SK-MEL-5 (cell line): ENCODE results near the gene ZCCHC10. TPM values are rescaled to one million over a fixed set of nuclear protein-coding genes. Genes with fewer than 3 reads are reported as not detected.
A peak's percentile ranks its signal among the peaks of the same experiment; 100 is the strongest.
"Not testable (repeated sequence)": the region's sequence is repeated elsewhere in the genome, so short reads cannot be mapped to it uniquely, and the experiment has no call there.

ENCODE experiments used
- DNase-seq: peaks from one replicate; pipeline ENCODE4 v3.0.0-alpha.2; 2016; ENCODE audit warnings: low read depth, low spot score
- in situ Hi-C: cut with HindIII; loops from 2 replicates; pipeline ENCODE4 v1.10.0; 2016; ENCODE audit warnings: low sequenced_read_pairs, high pct_unique_total_duplicates, low pct_unique_long_range_greater_than_20kb
- total RNA-seq: library from RNA; depleted of rRNA; stranded (reverse); fragments of >200 nt; shearing (Covaris generic); gene quantifications from 2 replicates; pipeline ENCODE4 v1.2.3, GENCODE V29; 2014

ZCCHC10 gene
- total RNA-seq, 1 experiment from 2014 or later, result 20.1 TPM

GRCh38 chr5:132999246-132999645 lies 27.1 kb downstream of the ZCCHC10 start:
- in situ Hi-C loops, result no loop called here
- DNase-seq, result no peak

- DNase-seq, result no peak
- in situ Hi-C loops, result no loop called here
Observed at GRCh38 chr5:132998556-132998955, 27.8 kb downstream of the ZCCHC10 start.

- in situ Hi-C loops, result no loop called here
Observed at GRCh38 chr5:132996307-132996706, 30.0 kb downstream of the ZCCHC10 start.

DNA sequence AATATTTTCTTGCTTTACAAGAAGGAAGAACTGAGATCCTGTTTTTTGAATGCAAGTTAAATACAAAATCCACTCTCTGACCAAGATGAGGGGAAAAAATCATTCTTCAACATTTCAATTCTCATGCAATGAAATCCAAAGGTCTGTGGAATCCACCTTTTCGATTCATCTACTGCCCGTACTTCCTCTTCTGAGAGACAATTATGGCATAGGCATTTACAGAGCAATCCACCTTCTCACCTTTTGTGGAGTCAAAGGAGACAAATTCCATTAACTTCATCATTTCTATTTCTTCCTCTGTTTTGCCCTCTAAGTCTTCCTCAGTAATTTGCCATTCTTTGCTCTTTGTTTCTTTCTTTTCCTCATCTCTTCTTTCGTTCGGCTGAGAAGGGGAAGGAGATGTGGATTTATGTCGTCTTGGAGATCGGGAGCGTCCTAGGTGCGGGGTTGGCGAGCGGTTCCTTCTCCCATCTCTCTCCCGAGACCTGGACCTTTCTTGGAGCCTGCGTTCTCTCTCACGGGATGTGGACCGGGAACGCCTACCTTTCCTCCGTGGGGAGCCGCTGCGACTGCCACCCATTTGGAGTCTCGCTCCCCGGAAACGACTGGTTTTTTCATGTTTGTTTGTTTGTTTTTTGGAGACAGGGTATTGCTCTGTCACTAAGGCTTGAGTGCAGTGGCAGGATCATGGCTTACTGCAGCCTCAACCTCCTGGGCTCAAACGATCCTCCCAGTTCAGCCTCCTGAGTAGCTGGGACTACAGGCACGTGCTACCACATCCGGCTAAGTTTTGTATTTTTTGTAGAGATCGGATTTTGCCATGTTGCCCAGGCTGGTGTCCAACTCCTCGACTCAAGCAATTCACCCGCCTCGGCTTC lies 38.6 kb downstream of the ZCCHC10 start:
- DNase-seq, result no peak
- in situ Hi-C loops, result no loop called here

More at GRCh38 chr5:132996307-132996706, 30.0 kb downstream of the ZCCHC10 start:
- no peak for DNase-seq

GRCh38 chr5:132982971-132983370 lies 43.4 kb downstream of the ZCCHC10 start:
- in situ Hi-C loops, DNase-seq: not testable (repeated sequence)

- DNase-seq, result peak; percentile 29
- in situ Hi-C loops, result no loop called here
Observed at GRCh38 chr5:132981288-132981687, 45.1 kb downstream of the ZCCHC10 start.

- in situ Hi-C loops, result no loop called here
- no peak for DNase-seq
Observed at GRCh38 chr5:132979976-132980375, 46.4 kb downstream of the ZCCHC10 start.

- DNase-seq, result no peak
- in situ Hi-C loops, result no loop called here
Observed at GRCh38 chr5:132979367-132979940, 46.9 kb downstream of the ZCCHC10 start.

- no peak for DNase-seq
- in situ Hi-C loops, result no loop called here
Observed at GRCh38 chr5:132976852-132977251, 49.5 kb downstream of the ZCCHC10 start.

- DNase-seq, in situ Hi-C loops: not testable (repeated sequence)
Observed at GRCh38 chr5:132972436-132972828, 53.9 kb downstream of the ZCCHC10 start.

DNA sequence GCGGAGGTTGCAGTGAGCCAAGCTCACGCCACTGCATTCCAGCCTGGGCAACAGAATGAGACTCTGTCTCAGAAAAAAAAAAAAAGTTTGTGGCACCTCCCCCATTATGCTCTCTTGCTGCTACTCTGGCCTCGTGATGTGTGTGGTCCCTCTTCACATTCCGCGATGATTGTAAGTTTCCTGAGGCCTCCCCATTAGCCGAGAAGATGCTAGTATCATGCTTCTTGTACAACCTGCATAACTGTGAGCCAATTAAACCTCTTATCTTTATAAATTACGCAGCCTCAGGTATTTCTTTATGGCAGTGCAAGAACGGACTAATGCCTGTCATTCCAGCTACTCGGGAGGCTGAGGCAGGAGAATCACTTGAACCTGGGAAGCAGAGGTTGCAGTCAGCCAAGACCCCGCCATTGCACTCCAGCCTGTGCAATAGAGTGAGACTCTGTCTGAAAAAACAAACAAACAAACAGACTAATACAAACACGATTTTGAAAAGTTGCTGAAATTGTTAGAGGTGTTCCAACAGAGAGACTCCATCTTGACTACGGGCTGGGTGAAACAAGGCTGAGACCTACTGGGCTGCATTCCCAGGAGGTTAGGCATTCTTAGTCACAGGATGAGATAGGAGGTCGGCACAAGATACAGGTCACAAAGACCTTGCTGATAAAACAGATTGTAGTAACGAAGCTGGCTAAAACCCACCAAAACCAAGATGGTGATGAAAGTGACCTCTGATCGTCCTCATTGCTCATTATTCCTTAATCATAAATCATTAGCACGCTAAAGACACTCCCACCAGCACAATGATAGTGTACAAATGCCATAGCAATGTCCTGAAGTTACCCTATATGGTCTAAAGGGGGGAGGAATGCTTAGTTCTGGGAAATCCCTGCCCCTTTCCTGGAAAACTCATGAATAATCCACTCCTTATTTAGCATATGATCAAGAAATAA lies 54.6 kb downstream of the ZCCHC10 start:
- no peak for DNase-seq
- in situ Hi-C loops, result no loop called here

DNA sequence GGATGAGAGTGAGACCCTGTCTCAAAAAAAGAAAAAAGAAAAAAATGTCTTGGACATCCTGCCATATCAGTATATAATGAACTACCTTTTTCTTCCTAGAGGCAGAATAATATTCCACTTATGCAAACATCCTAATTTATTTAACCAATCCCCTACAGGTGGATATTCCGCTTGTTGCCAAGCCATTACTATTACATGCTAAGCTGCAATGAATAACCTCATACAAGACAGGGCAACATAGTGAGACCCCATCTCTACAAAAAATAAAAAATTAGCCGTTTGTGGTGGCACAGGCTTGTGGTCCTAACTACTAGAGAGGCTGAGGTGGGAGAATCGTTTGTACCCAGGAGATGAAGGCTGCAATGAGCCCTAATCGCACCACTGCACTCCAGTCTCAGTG lies 61.2 kb downstream of the ZCCHC10 start:
- DNase-seq, result no peak
- in situ Hi-C loops, result no loop called here

- in situ Hi-C loops, result no loop called here
Observed at GRCh38 chr5:132963171-132964104, 62.9 kb downstream of the ZCCHC10 start, which contains the start of gene AFF4. Gene AFF4 (minus strand): TSS chr5:132963634. CDS start chr5:132937189, 26,445 bp downstream.

DNA sequence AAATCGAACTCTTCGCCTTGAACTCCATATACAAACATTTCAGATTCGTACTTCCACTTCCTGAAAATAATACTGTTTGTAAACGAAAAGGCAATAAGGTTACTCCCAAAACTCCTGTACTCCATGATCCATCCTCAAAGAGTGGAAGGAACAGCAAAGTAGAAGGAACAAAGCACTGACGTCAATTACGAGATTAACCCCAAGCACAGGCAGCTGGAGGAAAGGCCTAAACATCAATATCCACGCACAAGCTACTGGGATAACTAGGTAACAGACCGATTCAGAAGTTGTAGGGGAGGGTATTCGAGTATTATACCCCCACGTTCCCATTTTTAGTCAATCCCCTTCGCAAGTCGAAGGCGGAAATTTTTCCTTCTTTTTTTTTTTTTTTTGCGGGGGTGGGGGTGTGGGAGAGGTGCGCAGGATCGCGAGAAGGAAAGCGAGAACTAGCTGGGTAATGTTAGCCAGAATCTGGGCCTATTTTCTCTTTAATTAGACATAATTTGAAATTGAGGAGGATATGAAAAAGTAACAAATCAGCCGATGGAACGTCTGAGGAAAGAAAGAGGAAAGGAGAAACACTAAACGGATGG lies 63.8 kb downstream of the ZCCHC10 start:
- in situ Hi-C loops, result no loop called here
- peak; percentile 67 for DNase-seq

More at GRCh38 chr5:132963171-132964104, 62.9 kb downstream of the ZCCHC10 start, which contains the start of gene AFF4:
- peak; percentile 93 for DNase-seq

GRCh38 chr5:132961887-132962286 lies 64.5 kb downstream of the ZCCHC10 start:
- in situ Hi-C loops, result no loop called here

DNA sequence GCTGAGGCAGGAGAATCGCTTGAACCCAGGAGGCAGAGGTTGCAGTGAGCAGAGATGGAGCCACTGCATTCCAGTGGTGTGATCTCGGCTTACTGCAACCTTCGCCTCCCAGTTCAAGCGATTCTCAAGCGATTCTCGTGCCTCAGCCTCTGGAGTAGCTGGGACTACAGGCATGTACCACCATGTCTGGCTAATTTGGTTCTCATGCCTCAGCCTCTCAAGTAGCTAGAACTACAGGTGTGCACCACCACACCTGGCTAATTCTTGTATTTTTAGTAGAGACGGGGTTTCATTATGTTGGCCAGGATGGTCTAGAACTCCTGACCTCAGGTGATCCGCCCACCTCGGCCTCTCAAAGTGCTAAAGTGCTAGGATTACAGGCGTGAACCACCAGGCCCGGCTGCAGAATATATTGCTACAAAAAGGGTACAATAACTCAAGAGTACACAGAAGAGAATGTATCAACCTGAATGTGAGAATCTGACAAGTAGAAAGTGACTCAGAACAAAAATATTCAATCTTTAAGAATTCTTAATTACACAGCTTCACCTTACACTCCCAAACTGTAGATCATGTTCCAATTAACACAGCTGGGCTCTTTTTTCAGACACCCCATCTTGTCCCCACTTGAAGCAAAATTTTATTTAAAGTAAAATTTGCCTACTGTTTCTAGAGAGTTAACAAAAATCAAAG lies 65.1 kb downstream of the ZCCHC10 start:
- DNase-seq, in situ Hi-C loops: not testable (repeated sequence)

More at GRCh38 chr5:132961887-132962286, 64.5 kb downstream of the ZCCHC10 start:
- DNase-seq, result peak; percentile 37
